Measurements from ENCODE around the gene KRABD2.

KRABD2 gene

DNA sequence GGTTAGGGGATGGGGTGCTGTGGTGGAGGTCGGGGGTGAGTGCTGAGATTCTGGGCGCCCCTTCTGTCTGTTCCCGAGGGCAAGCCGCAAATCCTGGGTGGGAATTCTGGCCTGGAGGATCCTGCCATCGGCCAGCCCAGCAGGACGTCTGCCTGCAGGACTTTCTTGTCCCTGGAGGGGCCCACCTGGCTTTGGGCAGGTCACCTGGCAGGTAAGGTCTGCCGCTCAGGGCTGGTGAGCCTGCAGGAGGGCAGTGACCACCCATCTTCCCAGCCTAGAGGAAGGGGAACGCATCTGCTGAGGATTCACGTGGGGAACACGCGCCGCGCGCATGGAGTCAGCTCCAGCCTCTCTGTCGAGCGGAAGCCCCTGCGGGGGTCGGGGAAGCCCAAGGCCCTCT, 15.8 kb upstream of the KRABD2 start:
- H3K27me3 ChIP-seq (ENCODE audit: insufficient read depth): no peaks in the 10 kb centered on the region
- H3K9me2 ChIP-seq (ENCODE audit: insufficient read depth): no peaks in the 10 kb centered on the region
- H4K20me1 ChIP-seq (replicated peaks; ENCODE audit: insufficient read depth): no peaks in the 10 kb centered on the region
- no peaks in the 10 kb centered on the region for H3K79me2 ChIP-seq (replicated peaks; ENCODE audit: insufficient read depth)
- H3K4me3 ChIP-seq: no peak overlapping the region
- peak; percentile 56 for ATAC-seq
- H3K4me1 Mint-ChIP-seq: no peaks in the 10 kb centered on the region
- no peaks in the 10 kb centered on the region for H3K9me3 Mint-ChIP-seq
- peaks cover 6% of the 10 kb centered on the region for H3K27me3 Mint-ChIP-seq (ENCODE audit: insufficient read depth, low read depth, poor library complexity)
- peak overlapping the region; percentile 59; the same call in 1 of the 2 replicates for H2AFZ ChIP-seq
- no peak overlapping the region for H3K4me3 Mint-ChIP-seq
- no peaks in the 10 kb centered on the region for H3K36me3 Mint-ChIP-seq (ENCODE audit: low read depth)
- TF ChIP-seq EZH2 (IDR thresholded peaks at IDR 0.05; ENCODE audit: low read depth, unreplicated experiment): no peak
- TF ChIP-seq, protein P1, sequence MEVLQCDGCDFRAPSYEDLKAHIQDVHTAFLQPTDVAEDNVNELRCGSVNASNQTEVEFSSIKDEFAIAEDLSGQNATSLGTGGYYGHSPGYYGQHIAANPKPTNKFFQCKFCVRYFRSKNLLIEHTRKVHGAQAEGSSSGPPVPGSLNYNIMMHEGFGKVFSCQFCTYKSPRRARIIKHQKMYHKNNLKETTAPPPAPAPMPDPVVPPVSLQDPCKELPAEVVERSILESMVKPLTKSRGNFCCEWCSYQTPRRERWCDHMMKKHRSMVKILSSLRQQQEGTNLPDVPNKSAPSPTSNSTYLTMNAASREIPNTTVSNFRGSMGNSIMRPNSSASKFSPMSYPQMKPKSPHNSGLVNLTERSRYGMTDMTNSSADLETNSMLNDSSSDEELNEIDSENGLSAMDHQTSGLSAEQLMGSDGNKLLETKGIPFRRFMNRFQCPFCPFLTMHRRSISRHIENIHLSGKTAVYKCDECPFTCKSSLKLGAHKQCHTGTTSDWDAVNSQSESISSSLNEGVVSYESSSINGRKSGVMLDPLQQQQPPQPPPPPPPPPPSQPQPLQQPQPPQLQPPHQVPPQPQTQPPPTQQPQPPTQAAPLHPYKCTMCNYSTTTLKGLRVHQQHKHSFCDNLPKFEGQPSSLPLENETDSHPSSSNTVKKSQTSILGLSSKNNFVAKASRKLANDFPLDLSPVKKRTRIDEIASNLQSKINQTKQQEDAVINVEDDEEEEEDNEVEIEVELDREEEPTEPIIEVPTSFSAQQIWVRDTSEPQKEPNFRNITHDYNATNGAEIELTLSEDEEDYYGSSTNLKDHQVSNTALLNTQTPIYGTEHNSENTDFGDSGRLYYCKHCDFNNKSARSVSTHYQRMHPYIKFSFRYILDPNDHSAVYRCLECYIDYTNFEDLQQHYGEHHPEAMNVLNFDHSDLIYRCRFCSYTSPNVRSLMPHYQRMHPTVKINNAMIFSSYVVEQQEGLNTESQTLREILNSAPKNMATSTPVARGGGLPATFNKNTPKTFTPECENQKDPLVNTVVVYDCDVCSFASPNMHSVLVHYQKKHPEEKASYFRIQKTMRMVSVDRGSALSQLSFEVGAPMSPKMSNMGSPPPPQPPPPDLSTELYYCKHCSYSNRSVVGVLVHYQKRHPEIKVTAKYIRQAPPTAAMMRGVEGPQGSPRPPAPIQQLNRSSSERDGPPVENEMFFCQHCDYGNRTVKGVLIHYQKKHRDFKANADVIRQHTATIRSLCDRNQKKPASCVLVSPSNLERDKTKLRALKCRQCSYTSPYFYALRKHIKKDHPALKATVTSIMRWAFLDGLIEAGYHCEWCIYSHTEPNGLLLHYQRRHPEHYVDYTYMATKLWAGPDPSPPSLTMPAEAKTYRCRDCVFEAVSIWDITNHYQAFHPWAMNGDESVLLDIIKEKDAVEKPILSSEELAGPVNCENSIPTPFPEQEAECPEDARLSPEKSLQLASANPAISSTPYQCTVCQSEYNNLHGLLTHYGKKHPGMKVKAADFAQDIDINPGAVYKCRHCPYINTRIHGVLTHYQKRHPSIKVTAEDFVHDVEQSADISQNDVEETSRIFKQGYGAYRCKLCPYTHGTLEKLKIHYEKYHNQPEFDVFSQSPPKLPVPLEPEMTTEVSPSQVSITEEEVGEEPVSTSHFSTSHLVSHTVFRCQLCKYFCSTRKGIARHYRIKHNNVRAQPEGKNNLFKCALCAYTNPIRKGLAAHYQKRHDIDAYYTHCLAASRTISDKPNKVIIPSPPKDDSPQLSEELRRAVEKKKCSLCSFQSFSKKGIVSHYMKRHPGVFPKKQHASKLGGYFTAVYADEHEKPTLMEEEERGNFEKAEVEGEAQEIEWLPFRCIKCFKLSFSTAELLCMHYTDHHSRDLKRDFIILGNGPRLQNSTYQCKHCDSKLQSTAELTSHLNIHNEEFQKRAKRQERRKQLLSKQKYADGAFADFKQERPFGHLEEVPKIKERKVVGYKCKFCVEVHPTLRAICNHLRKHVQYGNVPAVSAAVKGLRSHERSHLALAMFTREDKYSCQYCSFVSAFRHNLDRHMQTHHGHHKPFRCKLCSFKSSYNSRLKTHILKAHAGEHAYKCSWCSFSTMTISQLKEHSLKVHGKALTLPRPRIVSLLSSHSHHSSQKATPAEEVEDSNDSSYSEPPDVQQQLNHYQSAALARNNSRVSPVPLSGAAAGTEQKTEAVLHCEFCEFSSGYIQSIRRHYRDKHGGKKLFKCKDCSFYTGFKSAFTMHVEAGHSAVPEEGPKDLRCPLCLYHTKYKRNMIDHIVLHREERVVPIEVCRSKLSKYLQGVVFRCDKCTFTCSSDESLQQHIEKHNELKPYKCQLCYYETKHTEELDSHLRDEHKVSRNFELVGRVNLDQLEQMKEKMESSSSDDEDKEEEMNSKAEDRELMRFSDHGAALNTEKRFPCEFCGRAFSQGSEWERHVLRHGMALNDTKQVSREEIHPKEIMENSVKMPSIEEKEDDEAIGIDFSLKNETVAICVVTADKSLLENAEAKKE (CRISPR knock-in tag; IDR thresholded peaks at IDR 0.05): no peak
- TF ChIP-seq, protein P2, sequence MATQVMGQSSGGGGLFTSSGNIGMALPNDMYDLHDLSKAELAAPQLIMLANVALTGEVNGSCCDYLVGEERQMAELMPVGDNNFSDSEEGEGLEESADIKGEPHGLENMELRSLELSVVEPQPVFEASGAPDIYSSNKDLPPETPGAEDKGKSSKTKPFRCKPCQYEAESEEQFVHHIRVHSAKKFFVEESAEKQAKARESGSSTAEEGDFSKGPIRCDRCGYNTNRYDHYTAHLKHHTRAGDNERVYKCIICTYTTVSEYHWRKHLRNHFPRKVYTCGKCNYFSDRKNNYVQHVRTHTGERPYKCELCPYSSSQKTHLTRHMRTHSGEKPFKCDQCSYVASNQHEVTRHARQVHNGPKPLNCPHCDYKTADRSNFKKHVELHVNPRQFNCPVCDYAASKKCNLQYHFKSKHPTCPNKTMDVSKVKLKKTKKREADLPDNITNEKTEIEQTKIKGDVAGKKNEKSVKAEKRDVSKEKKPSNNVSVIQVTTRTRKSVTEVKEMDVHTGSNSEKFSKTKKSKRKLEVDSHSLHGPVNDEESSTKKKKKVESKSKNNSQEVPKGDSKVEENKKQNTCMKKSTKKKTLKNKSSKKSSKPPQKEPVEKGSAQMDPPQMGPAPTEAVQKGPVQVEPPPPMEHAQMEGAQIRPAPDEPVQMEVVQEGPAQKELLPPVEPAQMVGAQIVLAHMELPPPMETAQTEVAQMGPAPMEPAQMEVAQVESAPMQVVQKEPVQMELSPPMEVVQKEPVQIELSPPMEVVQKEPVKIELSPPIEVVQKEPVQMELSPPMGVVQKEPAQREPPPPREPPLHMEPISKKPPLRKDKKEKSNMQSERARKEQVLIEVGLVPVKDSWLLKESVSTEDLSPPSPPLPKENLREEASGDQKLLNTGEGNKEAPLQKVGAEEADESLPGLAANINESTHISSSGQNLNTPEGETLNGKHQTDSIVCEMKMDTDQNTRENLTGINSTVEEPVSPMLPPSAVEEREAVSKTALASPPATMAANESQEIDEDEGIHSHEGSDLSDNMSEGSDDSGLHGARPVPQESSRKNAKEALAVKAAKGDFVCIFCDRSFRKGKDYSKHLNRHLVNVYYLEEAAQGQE (IDR thresholded peaks at IDR 0.05; ENCODE audit: unreplicated experiment): no peak
- TF ChIP-seq CREB1 (CRISPR knock-in tag; IDR thresholded peaks at IDR 0.05; ENCODE audit: low read depth): no peak
- no peak for TF ChIP-seq EZH2phosphoT487 (IDR thresholded peaks at IDR 0.05; ENCODE audit: unreplicated experiment)
- TF ChIP-seq, protein P3, sequence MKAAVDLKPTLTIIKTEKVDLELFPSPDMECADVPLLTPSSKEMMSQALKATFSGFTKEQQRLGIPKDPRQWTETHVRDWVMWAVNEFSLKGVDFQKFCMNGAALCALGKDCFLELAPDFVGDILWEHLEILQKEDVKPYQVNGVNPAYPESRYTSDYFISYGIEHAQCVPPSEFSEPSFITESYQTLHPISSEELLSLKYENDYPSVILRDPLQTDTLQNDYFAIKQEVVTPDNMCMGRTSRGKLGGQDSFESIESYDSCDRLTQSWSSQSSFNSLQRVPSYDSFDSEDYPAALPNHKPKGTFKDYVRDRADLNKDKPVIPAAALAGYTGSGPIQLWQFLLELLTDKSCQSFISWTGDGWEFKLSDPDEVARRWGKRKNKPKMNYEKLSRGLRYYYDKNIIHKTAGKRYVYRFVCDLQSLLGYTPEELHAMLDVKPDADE (IDR thresholded peaks at IDR 0.05): no peak
- TF ChIP-seq STAT1 (IDR thresholded peaks at IDR 0.05; ENCODE audit: unreplicated experiment): no peak
- DNase-seq (ENCODE audit: low spot score): peak; percentile 35
- 0 out of 2 replicates have a peak, but pooled peaks cover 4% of the 10 kb centered on the region for H3K4me1 ChIP-seq (ENCODE audit: insufficient read depth)
- no peak overlapping the region for H3K27ac Mint-ChIP-seq
- H3K27ac ChIP-seq (ENCODE audit: low read depth): no peak overlapping the region
- H3F3A ChIP-seq (replicated peaks; ENCODE audit: low read depth): no peaks in the 10 kb centered on the region; the same call in 1 of the 2 replicates
- H3K36me3 ChIP-seq (ENCODE audit: insufficient read depth): no peaks in the 10 kb centered on the region
- peak overlapping the region; percentile 35; the same call in 1 of the 2 replicates for H3K4me2 ChIP-seq

Measured in GM23338 (cell line).